ENCODE data around the gene CPEB4.

The CPEB4 gene

DNA sequence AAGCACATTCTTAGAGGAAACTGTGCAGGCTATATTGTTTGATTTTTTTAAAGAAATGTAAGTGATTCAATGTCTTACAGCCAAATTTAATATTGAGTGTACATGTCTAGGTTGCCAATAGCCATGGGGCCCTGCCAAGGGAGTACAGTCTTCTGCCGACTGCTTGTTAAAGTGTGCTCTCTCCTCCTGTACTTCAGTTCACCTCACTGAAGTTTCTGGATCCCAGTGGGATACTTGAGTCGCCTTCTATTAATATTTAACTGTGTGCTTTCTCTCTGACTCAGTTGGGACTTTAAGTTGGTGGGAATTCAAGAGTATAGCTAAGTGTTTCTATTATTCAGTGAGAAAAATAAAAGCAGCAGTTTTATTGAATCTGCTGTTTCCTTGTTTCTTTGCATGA, 56.4 kb downstream of the CPEB4 start:
- no peak for DNase-seq (ENCODE audit: low read depth)

DNA sequence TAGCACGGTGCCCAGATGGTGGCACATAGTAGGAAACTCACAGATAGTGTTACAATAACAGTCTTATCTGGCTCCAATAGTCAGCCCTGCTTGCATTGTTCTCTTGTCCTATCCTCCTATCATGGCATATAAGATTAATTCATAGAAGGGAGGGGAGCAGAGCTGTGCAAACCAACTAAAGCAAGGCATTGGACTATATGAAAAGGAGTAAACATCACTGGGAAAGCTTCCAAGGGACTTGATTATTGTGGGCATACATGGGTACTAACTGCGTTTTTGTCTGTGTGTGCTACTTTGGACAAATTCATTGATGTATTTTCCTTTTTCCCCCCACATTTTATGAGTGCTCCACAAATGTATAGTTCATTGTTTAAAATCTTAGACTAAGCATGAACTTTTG, 57.0 kb downstream of the CPEB4 start:
- DNase-seq (ENCODE audit: low read depth): no peak

DNA sequence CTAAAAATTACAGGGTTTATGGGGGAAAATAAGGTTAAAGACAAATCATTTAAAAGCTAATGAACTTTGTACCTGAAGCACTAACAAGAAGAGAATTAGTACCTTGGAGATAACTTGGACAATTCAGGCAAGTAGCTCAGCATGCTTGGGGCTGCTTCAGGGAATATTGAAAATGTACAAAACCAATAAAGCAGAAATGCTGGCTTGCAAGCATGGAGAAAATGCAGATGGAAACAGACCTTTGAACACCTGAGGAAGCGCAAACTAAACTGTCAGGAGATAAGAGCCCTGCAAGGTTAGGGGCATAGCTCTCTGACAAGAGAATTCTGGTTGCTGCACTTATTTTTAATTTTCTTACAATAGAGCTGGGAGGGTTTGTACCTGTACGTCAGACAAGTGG, 58.2 kb downstream of the CPEB4 start:
- DNase-seq (ENCODE audit: low read depth): no peak

DNA sequence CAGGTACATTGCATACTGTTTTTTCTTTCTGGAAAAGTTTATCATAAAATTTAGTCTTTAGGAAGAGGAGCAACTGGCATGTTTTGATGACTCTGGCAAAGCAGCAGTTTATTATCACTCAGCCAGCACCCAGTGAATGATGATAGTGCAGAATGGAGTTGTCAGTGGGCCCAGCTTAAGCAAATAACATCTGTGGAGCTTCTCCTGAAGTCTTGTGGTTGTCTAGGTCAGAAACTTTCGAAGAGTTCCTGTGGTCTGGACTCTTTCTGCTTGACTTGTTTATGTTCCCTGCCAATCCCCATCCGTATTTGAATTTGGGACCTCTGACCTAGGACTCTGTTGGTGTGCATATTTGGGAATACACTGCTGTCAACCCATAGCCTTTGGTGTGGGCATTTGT, 62.7 kb downstream of the CPEB4 start:
- DNase-seq (ENCODE audit: low read depth): no peak

DNA sequence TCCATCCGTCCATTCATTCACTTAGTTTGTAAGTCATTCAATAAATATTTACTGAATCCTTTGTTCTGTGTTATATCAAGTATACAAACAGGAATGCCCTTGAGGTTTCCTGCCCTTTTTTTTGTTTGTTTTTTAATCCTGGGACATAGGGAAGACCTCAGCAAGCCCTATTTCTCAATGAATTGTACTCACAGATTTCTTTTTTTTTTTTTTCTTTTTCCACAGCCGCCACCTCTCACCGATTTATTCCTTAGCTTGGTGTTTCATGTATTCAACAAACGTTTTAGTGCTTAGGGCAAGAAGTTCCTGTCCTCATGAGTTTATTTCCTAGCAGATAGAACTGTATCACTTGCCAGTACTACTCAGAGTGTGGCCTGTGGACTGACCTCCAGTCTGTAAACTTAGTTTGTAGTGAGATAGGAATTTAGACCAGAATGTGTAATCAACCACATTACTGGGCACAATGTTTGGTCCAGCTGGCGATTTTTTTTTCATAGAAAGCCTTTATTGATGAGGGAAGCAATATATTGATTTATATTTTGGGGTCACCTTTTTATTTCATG, 65.5 kb downstream of the CPEB4 start:
- DNase-seq (ENCODE audit: low read depth): no peak

DNA sequence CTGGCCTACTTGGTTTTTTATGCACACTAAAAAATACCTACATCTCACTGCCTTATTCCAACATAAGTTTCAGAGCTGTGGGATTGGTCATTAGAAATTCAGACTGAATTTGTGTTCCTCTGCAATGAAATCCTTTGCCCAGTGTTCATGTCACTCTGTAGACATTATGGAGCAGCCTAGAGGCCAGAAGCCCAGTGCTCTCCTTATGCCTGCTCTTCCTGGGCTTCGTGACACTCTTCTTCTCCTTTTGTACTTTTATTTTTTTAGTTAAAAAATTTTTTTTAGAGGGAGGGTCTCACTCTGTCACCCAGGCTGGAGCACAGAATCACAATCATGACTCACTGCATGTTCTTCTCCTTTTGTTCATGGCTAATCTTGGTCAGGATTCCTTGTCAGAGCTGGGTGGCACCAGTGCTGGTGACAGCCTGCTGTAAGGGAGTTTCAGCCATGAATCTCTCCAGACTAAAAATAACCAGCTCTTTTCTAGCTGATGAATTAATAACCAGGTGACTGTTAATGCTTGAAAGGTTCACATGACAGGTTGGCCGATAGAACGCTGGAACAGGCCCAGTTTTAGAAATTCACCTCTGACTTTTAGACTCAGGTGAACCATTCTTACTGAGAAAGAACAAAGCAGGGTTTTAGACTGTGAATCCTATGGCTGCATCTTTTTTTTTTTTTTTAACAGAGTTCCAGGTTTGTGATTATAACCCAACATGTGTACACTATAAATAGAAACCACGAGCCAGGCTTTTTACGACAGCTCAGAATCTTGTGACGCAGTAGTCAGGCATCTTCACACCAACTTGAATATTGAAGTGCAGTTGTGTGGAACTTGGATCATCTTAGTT, 66.7 kb downstream of the CPEB4 start:
- DNase-seq (ENCODE audit: low read depth): no peak

DNA sequence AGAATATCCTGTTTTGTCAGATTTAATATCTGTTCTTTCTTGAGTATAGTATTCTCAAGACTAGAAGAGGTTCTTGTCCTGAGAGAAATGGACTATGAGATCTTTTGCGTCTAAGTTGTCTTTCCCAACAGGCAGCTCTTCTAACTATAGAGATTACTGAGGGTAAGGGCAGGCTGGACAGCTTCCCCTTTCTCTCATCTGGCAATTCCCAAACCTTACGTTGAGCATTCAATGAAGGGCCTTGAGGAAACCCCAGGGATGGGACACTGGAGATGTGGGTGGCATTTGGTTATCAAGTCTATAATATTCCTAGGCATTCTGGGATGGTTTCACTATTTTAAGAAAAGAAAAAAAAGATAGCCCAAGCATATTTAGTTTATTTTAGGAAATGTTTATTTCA, 72.8 kb downstream of the CPEB4 start:
- no peak for DNase-seq (ENCODE audit: low read depth)

DNA sequence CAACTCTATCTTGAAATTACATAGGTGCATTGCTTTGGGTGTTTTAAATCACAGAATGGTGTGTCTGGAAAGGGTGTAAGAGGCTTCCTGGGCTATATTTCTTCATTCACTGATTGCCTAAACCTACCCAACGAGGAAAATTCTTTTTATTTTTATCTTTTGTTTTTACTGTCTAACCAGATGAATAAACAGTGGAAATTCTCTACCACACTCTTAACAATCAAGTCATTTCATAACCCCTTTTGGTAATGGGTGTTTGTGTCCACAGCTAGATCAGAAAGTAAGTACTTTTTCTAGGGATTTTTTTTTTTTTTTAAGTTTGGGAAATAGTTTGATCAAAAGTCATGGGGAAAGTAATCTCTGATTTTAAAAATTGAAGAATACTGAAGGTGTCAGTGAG, 73.3 kb downstream of the CPEB4 start:
- DNase-seq (ENCODE audit: low read depth): no peak

DNA sequence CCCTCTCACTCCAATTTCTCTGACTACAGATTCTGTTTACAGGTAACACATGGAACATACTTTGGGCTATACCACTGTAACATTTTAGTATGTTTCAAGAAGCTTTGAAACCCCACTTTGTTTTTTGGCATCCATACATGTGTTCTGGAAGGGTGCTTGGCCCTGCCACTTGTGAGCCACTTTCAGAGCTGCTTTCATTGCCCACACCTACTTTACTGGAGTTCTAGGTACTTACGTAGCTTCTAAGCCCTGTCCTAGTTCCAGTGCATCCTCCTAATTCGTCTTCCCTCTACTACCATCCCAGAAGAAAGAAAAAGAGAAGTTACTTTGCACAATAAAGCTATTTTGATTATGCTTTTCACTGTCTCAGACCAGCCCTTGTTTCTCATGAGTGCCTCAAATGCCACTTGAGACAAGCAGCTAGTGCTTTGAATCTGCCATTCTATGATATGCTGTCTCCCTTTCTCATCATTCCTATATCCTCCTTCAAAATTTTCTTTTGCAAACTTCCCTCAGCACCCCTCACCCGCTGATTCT, 74.4 kb downstream of the CPEB4 start:
- no peak for DNase-seq (ENCODE audit: low read depth)

DNA sequence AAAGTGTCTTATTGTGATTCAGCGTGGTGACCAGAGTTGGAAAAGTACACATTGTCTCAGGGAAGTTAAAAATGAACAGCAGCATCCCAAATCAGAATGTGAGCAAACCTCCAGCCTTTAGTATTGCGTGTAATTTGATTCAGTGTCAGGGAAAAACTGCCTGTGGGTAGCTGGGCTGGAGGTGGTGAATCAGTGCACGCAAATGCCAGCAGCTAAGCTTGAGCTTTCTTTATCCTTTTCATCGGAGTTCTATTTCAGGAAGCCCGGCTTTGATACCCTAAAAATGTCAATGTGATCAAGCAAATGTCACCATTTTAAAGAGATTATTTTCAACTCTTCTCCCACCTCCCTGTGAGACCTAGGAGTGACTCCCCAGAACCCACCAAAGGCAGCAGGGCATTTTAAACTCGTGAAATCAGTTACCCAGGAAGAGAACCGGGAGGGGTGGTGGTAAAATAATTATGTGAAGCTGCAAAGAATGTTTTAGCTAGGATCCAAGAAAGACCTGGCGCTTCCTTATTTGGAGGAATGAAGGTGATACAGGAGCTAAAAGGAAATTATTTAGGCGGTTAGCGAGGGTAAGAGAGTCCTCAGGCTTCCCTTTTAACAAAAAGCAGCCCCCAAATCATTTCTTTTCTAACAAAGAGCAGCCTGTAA, 75.2 kb downstream of the CPEB4 start:
- DNase-seq (ENCODE audit: low read depth): no peak

DNA sequence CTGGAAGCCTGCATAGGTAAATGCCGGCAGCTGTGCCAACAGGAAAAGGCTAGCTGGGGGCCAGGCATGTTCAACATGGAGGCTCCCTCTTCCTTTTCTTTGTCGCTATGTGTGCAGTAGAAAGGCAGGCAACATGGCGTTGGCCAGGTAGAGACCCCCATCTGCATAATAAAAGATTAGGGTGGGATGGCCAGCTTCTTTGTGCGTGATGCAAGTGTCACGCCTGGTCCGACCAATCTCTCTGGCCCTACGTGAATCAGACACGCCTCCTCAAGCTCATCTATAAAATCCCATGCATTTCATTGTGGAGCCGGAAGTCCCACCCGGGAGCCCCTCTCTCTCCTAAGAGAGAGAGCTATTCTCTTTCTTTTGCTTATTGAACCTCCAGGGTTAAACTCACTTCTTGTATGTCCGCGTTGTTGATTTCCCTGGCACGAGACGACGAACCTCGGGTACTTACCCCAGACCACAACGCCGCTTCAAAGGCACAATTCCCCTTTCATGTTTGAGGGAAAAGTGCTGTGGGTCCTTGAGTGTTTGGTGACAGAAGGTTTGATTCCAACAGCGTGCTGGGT, 75.8 kb downstream of the CPEB4 start:
- no peak for DNase-seq (ENCODE audit: low read depth)

DNA sequence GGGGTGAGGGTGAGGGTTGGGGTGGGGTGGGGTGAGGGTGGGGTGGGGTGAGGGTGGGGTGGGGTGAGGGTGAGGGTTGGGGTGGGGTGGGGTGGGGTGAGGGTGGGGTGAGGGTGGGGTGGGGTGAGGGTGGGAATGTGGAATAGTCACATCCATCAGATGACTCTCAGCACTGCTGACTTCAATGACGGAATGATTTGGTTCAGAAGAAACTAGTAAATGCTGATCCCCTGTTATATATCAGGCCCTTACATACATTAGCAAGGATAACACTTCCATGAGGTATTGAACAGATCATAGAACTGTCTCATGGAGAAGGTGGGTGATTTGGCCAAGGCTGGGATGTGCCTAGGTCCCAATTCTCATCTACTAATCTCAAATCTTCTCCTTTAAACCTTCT, 76.4 kb downstream of the CPEB4 start:
- DNase-seq (ENCODE audit: low read depth): no peak

DNA sequence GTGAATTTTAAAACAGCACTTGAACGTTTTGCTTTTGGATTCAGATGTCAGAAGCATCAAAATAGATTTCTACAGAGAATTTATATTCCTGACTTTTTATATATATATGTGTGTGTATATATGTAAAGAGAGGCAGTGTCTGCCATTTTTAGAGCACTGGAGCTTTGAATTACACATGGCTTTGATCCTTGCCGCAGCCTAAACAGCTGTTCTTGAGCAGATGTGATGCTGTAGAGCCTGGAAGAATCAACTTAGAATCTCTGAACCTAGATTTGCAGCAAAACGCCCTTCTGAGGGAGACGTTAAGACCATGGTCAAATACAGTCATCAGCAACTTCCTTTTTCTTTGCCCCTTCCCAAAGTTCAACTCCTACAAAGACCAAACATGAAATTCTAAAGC, 79.1 kb downstream of the CPEB4 start:
- DNase-seq (ENCODE audit: low read depth): no peak

DNA sequence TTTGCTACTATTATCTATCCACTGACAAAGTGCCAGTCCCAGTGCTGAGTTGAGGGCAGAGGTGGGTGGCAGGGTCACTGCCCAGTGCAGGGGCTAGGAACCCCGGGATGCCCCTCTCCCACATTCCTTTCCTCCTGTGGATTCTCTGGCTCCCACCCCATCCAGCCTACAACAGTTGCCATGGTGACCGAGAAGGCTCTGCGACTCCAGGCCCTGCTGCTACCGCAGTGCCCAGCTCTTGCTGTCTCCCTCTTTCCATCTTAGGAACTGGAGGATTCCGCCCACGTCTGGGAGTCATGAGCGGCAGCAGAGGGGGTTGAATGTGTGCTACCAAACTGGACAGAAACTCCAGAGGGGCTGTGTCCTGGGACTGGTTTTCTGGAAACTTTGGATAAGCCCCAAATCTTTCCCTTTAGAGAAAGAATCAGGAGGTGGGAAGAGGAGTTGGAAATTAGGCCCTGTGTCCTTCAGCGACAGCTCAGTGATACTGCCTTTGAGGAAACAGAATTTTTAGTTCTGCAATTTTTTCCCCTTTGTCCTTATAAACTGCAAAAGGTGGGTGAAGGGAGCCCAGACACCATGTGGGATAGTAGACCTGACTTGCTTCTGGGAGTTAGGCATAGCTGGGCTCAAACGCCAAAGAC, 80.1 kb downstream of the CPEB4 start:
- no peak for DNase-seq (ENCODE audit: low read depth)

DNA sequence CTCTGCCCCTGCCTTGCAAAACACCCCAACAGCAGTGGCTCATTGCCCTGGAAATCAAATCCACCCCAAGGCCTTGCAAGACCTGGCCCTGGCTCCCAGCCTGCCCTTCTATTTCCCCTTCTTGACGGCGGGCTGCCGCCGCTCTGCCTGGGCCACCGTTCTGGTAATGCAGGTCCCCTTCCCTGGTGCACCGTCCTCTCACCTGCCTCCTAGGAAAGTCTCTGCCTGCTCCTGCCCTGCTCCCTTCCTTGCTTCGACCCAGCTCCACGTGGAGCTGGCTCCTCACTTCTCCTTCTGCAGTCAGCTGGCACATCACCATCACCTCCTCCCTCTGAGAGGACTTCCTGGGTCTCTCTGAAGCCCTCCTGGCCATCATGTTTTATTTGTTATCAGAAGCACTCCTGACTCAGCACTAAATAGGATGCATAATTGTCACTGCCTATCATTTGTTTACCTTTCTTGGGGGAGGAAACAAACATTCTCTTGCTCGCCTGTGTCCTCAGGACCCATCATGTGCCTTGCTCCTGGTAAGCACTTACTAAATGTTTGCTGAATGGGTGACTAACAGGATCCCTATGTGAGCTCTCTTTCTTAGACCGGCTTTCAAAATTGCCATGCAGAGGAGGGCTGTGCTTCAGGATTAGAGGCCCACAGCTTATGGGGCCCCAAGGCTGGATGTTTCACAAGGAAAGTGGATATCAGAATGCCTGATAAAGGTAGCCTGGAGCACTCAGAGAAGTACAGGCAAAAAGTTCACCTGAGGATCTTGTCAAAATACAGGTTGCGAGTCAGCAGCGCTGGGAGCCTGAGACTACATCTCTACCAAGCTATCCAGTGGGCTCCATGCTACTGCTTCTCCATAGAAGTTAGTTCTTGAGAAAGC, 81.3 kb downstream of the CPEB4 start:
- DNase-seq (ENCODE audit: low read depth): no peak

DNA sequence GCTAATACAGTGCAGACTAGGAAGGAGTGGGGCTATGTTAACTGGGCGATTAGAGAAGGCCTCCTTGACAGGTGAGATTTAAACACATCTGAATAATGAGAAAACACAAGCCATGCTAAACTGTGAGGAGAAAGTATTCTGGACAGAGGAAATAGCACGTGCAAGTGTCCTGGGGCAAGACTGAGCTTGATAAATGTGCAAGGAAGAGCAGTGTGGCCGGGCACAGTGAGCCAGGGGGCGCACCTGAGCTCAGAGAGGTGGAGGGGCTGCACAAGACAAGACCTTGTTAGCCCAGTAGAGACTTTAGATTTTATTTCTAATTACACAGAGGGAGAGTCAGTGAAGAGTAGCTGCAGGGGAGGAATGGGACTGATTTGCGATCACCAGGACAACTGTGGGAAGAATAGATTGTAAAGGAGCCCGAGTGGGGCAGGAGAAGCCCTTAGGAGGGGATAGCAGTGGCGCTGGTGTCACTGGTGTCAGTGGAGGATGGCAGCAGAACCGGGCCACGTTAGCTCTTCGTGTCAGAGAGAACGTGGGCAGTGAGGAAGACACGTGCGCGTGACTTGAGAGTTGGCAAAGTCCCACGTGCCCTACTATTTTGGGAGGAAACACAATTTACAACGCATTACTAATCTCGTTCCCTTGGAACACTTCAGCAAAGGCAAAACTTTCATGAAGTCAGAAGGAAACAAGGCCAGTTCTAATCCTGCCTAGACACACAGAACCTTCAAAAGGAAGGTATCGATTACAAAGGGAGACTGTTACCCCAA, 82.9 kb downstream of the CPEB4 start:
- no peak for DNase-seq (ENCODE audit: low read depth)

DNA sequence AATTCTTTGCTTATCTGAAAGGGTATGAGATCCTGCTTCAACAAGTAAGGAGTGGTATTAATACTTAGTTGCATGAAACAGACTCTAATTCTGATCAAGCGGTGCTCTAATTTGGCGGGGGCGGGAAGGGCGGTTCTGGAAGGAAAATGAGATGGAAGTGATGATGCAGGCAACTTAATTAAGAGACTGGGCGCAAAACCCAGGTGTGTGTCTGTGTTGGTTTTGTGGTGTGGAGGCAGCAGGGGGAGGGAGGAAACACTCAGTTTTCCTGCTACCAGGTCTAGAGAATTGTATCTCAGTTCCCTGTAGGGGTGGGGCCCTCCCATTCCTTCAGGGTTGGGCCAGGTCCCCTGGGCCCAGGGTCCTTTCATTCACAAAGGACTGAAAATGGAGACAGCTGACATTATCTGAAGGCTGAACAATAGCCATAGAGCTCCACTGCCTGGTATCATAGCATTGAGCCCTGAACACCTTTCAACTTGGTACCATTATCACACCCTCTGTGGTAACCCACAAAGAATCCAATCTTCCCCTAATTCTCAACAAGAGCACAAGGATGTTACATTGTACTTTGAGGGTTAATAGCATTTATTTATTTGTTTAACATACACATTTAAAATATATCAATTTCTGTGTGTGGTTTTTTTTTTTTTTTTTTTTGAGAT, 83.7 kb downstream of the CPEB4 start:
- DNase-seq (ENCODE audit: low read depth): no peak

DNA sequence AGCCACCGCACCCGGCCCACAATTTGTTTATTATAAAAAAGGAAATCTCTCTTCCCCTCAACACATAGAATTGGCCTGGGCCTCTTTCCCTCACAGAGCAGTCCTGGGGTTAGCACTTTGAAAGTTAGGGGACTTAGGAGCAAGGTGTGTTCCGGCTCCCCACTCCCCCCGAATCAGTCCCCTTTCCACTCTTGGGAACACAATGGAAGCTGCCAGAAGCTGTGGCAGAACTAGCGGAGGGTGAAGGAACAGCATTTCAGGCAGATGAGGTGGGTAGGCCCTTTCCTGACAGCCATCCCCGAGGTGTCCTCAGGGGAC, 84.4 kb downstream of the CPEB4 start:
- no peak for DNase-seq (ENCODE audit: low read depth)

DNA sequence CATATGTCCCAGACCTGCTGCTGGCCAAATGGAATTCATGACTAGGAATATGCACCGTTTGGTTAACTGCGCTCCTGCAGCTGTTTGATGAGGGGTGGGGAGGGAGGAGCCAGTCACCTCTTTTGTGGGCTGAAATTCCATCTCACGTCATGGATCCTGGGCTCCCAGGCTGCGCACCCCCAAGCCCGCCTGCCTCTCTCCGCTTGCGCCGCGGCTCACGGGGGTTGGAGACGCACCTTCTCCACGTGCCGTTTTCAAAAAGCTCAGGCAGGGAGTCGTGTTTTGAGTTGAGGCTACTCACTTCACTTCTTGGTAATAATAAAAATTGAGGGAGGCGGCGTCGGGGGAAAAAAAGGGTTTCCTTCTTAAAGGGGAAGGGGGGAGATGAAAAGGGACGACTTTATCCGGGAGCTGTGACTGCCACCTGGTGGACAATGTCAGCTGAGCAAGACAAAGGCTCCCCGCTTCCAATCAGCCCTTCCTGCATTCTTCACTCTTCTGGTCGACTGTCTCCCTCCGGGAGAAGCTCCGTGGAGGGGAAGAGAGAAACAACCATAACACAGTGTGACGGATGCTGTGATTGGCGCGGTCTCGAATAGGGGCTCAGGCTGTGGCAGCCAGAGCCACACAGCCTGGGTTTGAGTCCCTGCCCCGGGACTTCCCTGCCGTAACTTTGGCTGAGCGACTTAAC, 84.9 kb downstream of the CPEB4 start:
- peak; percentile 55 for DNase-seq (ENCODE audit: low read depth)

DNA sequence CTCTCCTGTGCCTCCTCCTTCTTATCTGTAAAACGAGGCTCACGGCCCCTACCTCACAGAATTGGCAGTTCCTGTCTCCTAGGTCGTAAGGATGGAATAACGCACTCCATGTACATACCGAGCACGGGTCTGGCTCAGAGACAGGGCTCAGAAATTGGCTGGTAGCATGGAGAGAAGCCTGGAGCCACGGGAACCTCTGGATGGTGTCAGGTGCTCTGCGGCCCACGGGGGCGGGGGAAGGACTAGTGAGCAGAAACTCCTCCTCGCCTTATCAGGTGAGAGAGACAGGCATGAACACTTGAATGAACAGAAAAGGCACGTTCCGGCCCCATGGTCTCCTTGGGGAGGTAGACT, 85.4 kb downstream of the CPEB4 start:
- DNase-seq (ENCODE audit: low read depth): no peak

Measured in activated T-cell treated with anti-CD3 and anti-CD28 coated beads for 48 hours (primary cell).